Fibroblast of skin of right biceps (primary cell): Measurements from ENCODE around the gene REEP3.
"Not testable (repeated sequence)": the region's sequence is repeated elsewhere in the genome, so short reads cannot be mapped to it uniquely, and the experiment has no call there.

Source experiments
- DNase-seq: peaks from one replicate; pipeline ENCODE4 v3.0.0-alpha.2; 2013

REEP3 gene

DNA sequence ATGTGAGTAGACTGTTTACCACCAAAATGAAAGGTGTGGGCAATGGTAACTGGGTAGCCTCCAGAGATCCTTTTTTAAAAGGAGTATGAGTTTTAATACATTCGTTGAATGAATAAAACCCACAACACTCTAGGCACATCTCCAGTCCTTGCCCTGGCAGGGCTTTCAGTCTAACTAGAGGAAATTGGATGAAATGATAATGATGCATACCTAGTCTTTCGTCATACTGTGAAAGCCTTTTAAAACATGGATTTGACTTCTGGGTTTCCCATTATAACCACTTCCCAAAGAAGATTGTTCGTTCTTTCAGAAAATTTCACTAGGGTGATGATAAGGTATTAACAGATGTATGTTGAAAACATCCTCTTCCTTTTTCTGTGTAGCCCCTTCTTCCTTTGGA is 110.8 kb downstream of the REEP3 start:
- DNase-seq, result no peak

DNA sequence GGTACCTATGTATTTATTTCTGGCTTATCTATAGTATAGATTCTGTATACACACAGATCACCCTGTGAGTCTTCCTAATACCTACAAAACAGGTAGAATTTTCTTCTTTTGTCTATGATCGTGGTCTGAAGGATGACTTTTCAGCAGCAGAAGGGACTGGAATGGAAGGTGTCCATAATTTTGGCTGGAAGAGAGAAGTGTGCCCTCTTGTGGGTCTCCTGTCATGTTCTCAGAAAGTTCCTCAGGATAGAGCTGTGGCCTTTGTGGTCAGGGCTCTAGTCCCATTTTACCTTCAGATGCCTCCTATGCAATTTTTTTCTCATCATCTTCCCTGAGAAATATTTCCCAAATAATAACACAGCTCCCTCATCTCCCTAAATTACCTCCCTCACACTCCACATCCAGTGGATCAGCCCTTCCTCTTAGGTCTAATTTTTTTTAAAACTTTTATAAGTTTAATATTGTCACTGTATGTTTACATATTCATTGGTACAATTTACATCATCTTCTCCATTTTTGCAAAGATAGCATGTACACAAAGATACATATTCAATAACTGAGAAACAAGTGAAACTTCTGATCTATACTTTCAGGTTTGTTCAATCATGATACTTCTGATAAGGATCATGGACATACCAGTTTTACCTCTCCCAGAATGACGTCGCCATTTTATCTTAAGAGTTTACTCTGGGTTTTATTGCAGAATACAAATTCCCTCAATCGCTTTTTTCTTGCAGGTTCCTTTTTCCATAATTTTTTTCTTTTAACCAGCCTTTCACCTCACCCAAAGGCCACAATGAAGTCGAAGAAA is 112.7 kb downstream of the REEP3 start:
- DNase-seq, result peak; percentile 54

- DNase-seq, result peak; percentile 35
Observed at GRCh38 chr10:63634488-63635065, 113.4 kb downstream of the REEP3 start.

DNA sequence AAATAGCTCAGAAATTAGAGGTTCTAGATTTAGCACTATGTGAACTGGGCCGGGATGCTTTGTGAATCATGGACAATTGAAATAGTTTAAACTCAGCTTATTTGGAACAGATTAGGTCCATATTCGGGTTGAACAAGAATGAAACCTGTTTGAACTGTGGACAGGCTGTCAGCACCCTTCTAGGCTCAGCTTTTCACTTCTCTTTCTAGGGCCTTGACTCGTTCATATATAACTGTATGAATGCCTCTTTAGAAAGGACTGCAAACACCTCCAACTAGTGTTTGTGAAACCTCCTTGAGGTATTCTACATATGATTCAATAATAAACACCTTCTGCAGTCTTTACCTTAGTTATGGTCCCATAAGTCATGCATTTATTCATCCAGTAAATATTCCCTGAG is 115.6 kb downstream of the REEP3 start:
- no peak for DNase-seq

DNA sequence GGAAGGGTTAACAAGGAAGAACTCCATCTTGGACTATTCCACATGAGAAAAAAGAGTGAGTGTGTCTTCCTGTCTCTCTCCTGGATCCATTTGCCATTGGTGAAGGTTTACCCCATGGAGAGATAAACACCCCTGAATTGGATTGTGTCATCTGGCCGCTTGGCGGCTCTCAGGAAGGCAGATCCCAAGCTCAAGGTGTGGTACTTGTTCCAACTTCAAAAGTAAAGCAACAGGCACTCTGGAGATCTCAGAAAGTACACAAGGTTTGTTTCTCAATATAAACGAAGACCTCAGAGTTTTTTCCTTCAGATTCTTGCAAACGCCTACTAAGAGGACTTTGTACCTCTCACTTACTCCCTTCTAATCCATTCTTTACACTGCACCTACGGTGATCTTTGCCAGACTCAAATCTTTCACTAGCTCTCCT is 116.7 kb downstream of the REEP3 start:
- DNase-seq, result no peak

- DNase-seq, result no peak
Observed at GRCh38 chr10:63641366-63641765, 120.2 kb downstream of the REEP3 start.

DNA sequence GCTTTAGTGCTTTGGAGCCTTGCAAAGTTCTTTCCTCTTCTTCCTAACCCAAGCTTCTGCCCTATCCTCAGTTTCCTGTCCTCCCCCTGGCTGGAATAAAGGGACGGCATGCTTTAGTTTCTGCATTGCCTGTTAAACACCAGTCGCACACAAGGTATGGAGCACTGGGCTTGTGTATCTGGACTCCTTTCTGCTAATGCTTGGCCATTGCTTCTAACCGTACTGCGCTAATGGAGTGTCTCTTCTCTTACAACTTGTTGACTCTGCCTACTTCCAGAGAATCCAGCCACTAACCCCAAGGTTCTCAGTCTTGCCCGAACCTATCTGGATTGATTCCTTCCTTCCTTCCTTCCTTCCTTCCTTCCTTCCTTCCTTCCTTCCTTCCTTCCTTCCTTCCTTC is 120.6 kb downstream of the REEP3 start:
- no peak for DNase-seq

DNA sequence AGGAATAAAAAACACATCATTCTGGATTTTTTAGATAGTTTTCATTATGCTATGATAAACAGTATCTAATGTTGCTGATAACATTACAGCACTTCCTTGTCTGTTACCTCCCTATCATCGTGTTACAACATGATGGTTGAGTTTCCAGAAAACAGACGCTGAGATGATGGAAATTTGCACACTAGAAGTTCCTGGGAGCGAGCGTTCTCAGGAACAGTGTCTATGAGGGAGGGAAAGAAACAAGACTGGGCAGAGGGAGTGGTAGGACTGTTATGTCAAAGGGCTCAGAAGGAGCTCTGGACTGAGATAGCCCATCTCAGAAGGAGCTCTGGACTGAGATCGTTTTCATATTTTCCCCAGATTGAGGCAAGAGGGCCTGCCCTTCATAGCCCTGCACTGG is 121.6 kb downstream of the REEP3 start:
- DNase-seq, result no peak

DNA sequence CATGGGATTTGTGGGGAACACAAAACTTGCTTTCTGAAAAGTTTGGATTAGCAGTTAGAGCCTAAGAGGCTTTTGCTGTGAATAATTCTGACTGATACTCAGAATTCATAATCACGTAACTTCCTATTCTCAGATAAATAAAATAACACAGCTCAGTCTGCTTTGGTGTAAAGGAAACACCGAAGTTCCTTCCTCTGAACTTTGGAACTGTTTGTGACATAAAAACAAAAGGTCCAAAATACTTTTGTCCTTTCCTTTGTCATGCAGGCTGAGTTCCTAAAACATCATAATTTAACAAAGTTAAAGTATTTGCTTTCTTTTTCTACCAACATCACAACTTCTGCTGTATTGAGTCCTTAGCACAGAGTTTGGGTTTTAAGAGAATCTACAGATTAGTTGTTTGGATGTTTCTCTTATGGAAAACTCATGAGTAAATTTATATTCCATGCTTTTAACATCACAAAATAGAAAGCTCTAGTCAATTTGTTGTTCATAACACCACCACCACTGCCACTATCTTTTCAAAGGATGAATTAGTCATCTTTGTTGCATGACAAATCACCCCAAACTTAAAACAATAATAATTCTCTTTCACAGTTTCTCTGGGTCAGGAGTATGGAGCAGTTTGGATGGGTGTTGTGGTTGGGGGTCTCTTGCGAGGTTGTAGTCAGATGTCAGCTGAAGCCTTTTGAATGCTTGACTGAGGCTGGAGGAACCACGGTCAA is 123.4 kb downstream of the REEP3 start:
- DNase-seq, result no peak

DNA sequence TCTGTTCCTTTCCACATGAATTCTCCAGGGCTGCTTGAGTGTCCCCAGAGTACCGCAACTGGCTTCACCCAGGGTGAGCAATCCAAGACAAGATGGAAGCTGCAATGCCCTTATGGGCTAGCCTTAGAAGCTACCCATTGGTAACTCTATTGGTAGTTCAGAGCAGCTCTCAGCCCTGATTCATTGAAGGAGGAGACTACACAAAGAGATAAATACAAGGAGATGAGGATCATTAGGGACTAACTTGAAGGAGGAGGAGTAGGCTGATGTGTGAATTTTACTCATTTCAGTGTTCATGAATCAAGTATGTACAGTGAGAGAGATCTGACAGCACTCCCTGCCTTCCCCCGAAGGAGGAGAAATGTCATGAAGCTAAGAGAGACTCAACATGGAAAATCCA is 124.0 kb downstream of the REEP3 start:
- no peak for DNase-seq

- DNase-seq, result no peak
Observed at GRCh38 chr10:63646491-63646890, 125.3 kb downstream of the REEP3 start.

DNA sequence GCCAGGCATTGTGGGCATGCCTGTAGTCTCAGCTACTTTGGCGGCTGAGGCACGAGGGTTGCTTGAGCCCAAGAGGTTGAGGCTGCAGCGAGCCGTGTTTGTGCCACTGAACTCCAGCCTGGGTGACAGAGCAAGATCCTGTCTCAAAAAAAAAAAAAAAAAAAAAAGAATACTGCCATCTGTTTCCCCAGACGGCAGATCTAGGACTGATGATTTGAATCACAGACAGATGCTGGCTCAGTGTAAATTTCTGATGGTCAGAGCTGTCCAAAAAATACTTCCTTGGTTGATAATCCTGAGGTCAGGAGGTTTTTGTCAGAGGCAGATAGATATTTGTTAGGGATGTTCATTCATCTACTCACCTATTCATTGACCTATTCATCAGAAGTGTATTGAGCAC is 130.7 kb downstream of the REEP3 start:
- no peak for DNase-seq

DNA sequence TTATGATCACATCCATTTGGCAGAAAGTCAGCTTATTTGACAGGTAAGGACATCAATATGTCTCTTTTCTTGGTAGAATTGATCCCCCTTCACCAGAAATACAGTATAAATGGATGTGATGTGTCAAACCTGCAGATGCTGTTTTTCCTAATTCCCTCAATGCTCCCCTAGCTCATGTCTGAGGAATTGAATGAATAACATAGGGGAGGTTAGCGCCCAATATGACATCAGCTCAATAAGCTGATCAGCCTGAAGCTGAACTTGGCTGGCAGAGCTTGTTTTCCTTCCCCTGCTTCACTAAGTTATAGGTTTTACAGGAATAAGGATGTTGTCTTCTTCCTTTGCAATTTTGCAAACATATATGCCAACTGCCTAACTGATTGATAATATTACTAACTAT is 132.5 kb downstream of the REEP3 start:
- no peak for DNase-seq

DNA sequence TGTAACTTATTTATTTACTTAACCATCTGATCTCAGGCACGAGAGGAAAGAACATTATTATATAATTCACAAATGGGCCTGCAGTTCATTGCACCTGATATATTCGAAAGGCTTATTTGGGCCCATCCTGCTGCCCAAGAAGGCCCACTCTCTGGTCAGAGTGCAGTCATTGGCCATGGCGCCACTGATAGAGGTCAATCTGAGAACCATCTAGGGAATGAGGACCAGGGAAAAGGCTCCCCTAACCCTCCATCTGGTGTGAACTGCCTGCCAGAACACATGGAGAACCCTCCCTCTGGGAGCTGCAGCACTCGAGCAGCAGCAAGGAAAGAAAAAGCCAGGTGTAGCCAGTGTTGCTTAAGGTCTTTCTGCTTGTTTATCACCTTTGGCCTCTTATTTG is 136.6 kb downstream of the REEP3 start:
- DNase-seq, result no peak

DNA sequence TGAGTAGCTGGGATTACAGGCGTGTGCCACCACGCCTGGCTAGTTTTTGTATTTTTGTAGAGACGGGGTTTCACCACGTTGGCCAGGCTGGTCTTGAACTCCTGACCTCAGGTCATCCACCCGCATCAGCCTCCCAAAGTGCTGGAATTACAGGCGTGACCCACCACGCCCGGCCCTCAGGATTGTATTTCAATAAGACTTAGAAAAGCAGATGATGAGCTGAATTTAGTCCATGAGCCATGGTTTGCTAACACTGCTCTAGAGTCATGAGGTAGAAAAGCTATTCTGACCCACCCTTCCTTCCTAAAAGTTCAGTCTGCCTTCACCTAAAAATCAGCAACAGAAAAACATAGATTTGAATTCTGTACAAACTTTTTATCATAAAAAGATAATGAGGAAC is 139.7 kb downstream of the REEP3 start:
- not testable (repeated sequence) for DNase-seq

GRCh38 chr10:63661347-63661746 is 140.1 kb downstream of the REEP3 start:
- no peak for DNase-seq

DNA sequence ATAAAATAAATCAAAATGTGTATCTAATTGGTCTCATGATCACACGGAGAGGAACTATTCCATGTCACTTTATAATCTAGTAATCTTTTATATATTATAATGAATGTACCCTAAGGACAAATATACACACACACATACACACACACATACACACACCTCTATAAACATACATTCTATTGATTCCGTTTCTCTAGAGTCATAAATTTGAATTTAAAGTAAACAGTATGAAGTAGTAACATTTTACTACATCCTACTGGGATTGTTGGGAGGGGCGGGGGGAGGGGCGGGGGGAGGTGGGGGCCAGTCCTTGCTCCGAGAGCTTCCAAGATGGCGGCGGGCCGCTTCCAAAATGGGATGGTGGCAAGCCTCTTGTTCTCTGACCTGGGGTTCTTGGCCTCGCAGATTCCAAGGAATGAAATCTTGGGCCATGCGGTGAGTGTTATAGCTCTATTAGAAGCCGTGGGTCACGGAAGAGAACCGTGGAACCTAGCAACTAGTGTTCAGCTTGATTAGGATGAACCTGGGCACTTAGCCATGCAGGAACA is 143.2 kb downstream of the REEP3 start:
- DNase-seq, result no peak

DNA sequence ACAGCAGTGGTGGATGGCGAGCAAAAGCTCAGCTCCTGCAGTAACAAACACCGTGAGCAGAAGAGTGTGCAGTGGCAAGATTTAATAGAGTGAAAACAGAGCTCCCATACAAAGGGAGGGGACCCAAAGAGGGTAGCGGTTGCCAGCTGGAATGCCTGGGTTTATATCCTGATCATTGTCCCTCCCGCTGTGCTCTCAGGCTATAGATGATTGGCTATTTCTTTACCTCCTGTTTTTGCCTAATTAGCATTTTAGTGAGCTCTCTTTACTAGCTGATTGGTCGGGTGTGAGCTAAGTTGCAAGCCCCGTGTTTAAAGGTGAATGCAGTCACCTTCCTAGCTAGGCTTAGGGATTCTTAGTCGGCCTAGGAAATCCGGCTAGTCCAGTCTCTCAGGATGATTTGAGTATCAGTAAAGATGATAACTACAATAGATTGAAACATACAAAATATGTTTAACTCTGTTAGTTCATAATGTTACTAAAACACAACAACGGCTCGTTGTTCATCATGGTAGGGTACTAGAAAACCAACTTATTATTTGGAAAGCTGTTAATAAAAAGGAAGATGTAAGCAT is 143.9 kb downstream of the REEP3 start:
- DNase-seq, result not testable (repeated sequence)

GRCh38 chr10:63665670-63666134 is 144.5 kb downstream of the REEP3 start:
- peak; percentile 39 for DNase-seq

DNA sequence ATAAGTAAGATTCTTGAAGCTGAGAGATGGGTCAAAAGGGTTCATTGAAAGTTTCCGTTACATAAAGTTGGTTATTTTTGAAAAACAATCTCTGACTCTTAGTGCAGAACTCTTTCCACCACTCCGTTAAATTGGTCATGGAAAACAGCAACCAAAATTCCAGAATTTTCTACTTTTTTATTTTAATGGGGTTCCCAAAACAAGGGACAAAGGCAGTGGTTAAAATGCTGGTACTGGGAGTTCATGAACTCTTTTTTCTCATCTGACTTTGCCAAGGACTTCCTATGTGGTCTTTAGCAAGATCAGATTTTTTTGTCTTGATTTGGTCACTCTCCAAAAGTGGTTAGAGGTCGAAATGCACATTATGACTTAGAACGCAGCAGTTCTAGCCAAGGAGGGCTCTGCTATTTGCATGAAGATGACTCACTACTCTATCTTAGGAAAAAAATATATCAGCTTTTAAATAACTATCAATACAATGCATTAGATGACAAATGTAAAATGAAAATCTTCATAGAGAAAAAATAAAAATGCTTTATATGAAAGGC is 145.7 kb downstream of the REEP3 start:
- peak; percentile 93 for DNase-seq

GRCh38 chr10:63667596-63668480 is 146.6 kb downstream of the REEP3 start:
- peak; percentile 39 for DNase-seq
